HG03565 (cell line): ENCODE results near the gene TCF4.

Experiments used
- ATAC-seq: cut with Tn5 transposase; IDR thresholded peaks from one replicate; pipeline ENCODE4 v1.9.1; 2021; ENCODE audit warnings: mild to moderate bottlenecking, moderate library complexity; ENCODE audit not compliant: unreplicated experiment

TCF4 gene

GRCh38 chr18:55587418-55588110 is 428 bp downstream of the TCF4 start:
- no peak for ATAC-seq

DNA sequence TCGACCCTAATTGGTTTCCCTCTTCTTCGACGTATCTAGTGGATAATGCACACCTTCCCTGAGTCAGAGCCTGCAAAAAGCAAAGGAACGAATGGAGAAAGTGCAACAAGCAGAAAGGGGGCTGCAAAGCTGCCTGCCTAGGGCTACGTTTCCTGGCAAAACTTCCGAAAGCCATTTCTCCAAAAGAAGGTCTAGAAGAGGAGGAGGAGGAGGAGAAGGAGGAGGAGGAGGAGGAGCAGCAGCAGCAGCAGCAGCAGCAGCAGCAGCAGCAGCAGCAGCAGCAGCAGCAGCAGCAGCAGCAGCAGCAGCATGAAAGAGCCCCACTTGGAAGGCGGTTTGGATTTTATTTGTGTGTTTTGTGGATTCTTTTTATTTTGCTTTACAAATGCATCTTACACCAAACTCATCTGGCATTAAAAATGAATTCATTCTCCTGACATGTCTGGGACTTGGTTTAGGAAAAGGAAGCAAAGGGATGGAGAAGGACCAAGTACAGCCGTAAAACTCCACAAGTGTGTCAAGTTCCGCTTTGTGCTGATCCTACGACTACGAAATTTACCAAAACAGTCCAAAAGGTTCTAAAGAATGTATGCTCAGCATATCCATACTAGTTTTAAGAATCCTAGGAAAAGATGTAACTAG is 2.0 kb downstream of the TCF4 start:
- ATAC-seq = no peak

DNA sequence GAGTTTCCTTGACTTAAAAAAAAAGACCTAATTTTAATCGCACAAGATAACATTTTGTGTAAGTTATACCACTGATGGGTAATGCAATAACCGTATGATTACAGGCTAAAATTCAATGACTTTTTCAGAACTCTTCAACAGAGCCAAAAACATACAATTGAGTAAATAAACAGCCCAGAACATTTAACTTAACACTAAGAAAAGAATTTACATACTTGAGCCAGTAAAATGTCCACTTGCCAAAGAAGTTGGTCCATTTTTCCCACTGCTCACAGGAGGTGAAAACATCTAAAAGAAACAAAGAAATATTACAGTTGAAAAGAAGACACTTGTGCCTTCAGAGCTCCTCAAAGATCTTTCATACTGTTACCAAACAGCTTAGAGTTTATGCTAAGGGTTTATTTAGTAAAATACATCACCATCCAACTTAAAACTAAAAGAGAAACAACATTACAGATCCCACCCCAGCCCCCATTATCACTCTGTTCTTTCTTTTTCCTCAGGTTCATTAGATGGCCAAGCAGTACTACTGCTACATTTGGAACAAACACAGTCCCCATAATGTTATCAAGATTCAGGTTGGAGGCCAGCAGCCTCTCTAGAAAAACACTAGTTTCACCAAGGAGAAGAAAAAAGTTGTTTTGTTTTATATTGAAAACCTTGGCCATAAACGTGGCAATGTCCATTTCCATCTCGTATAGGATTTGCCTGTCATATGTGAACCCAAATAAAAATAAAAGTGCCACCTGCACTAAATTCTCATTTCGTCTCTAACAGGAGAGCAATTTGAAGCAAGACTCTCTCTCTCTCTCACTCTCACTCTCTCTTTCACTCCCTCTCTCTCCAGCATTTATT is 2.7 kb downstream of the TCF4 start:
- no peak for ATAC-seq

DNA sequence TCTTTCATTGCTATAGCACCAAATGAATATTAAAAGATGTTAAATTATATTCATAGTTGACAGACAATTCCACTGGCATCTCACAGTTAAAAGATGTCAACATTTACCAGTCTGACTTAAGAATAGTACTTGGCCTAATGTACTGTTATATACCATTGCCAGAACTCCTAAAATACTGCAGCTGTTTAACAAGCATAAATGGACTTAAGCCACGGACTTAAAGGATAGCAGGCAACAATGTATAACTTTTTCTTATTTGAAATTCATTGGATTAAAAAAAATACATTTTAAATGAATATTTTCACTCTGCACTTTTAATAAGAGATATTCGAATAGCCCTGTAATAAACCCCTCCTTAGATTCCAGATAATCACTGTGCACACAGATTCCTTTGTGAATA is 3.8 kb downstream of the TCF4 start:
- no peak for ATAC-seq

DNA sequence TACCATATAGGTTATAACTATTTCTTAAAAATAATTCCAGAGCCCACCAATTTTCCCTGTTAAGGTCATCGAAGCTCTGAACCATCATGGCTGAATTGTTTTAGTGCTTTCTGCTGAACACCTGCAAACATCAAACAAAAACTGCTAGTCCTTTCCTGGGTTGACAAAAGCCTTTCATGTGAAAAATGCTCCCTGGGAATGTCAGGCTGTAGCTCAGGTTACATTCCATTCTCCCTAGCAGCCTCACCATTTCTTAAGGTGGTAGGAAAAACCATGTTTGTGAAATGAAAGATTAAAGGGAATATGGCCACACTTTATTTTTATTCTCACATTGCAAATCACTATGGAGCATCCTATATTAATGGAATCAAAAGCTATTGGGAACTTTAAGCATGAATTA is 5.7 kb downstream of the TCF4 start:
- ATAC-seq = no peak

GRCh38 chr18:55579501-55580270 is 8.3 kb downstream of the TCF4 start:
- ATAC-seq = no peak

GRCh38 chr18:55577812-55578539 is 10.0 kb downstream of the TCF4 start:
- no peak for ATAC-seq

GRCh38 chr18:55576001-55576400 is 12.0 kb downstream of the TCF4 start:
- ATAC-seq = no peak

DNA sequence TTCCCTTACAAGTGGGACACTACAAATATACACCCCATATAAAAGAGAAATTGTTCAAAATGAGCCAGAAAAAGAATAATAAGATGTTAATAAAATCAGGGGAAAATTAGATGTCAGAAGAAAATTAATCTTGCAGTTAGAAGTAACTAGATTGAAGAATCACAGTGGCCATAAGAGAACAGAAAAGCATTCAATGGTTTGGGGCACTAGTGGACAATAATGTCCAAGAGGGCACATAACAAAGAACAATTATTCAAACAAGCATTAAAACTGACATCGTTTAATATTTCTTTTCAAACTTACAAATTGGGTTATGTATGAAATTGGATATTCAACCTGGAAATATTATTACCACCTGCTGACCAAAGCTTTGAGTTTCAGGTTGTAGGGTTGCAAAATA is 12.9 kb downstream of the TCF4 start:
- ATAC-seq = no peak

- no peak for ATAC-seq
Measured at GRCh38 chr18:55573386-55573785, 14.6 kb downstream of the TCF4 start.

- no peak for ATAC-seq
Measured at GRCh38 chr18:55570966-55571365, 17.0 kb downstream of the TCF4 start.

GRCh38 chr18:55566456-55566935 is 21.5 kb downstream of the TCF4 start:
- ATAC-seq = no peak

GRCh38 chr18:55559739-55560138 is 28.3 kb downstream of the TCF4 start:
- no peak for ATAC-seq

DNA sequence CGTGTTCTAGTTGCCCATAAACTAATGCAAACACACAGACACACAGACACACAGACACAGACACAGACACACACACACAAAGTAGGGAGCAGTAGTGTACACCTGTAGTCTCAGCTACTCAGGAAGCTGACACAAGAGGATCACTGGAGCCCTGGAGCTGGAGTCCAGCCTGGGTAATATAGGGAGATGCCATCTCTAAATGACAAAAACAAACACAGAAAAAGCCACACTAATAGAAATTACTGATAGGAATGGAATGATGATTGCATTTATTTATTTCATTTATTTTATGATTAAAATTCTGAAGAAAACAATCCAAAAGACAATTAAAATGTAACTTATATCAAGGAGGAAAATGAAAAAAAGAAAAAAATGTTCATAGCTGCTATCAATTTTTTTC is 30.8 kb downstream of the TCF4 start:
- no peak for ATAC-seq

- ATAC-seq = no peak
Measured at GRCh38 chr18:55555395-55556027, 32.5 kb downstream of the TCF4 start.

DNA sequence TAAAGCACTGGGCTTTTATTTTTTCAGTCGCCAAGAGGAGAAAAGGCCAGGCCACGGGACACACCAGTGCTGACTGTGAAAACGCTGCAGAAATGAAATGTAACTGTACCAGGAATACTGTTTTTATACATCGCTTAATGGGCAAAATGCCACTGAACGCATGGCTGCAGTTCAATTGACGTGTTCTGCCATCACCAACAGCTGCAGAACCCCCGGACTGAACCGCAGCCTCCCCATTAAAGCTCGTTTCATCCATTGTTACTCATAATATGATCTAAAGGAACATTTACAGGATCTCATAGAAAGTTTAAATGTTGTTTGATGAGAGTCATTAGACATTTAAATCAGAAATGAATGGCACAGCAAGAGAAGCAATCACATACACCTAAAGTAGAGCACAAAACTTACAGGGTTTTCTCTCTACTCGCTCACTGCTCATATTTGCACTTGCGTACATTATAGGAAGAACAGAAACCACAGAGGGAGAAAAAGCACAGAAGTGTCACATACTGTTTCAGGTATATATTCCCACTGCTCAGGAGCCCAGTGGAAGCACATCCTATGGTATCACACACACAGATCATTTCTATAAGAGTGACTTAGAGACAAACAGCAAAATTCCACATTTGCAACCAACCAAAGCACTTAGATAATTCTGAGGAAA is 35.3 kb downstream of the TCF4 start:
- no peak for ATAC-seq

GRCh38 chr18:55551227-55551626 is 36.8 kb downstream of the TCF4 start:
- ATAC-seq = no peak

GRCh38 chr18:55550471-55550870 is 37.5 kb downstream of the TCF4 start:
- no peak for ATAC-seq

DNA sequence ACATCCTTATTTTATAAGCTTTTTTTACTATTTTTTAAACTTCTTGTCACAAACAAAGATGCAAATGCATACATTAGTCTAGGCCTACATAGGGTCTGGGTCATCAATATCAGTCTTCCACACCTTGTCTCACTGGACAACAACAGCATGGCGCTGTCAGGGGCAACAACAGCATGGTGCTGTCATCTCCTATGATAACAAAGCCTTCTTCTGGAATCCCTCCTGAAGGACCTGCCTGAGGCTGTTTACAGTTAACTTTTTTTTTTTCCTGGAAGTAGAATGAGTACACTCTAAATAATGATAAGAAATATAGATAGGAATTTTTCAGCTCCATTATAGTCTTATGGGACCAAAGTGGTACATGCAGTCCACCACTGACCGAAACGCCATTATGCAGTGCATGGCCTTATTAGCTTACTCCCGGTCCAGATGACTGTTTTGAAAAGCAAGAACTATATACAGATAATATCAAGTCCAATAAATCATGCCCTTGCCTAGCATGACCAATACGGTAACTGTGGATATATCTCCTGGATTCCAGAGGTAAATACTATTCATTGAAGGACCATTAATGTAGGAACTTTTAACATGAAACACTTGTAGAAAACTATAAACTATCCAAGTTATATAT is 38.4 kb downstream of the TCF4 start:
- no peak for ATAC-seq
